SKM-1 treated with dmso at 0.1 percent for 144 hours (cell line): ENCODE measurements around the gene THAP9.
A peak's percentile ranks its signal among the peaks of the same experiment; 100 is the strongest.
"Not testable (repeated sequence)": the region's sequence is repeated elsewhere in the genome, so short reads cannot be mapped to it uniquely, and the experiment has no call there.

Source experiments
- DNase-seq: peaks from one replicate; lab custom pipeline; 2025; ENCODE audit not compliant: unreplicated experiment; lab: John Stamatoyannopoulos, UW

Gene THAP9

DNA sequence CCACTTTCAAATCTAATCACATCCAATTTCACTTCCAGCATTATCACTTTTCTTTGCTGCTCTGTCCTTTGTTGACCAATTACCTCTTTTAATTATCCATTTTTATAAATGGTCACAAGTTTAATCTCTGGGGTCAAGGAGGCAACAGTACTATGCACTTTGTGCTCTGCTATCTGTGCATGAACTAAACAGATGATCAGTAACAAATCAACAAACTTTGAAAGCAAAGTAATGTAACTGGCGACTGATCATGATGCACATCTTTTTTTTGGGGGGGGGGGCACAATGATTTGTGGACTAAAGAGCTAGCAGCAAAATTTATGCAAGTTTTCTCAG is 8.1 kb upstream of the THAP9 start:
- DNase-seq: no peak

- DNase-seq: no peak
Observed at GRCh38 chr4:82893942-82894341, 6.6 kb upstream of the THAP9 start.

GRCh38 chr4:82896755-82897154 is 3.8 kb upstream of the THAP9 start:
- no peak for DNase-seq

GRCh38 chr4:82898322-82899243 is 2.0 kb upstream of the THAP9 start:
- DNase-seq: peak; percentile 8

GRCh38 chr4:82899374-82900065 is 1.0 kb upstream of the THAP9 start:
- no peak for DNase-seq

- DNase-seq: peak; percentile 53
Observed at GRCh38 chr4:82900066-82900410, 497 bp upstream of the THAP9 start.

DNA sequence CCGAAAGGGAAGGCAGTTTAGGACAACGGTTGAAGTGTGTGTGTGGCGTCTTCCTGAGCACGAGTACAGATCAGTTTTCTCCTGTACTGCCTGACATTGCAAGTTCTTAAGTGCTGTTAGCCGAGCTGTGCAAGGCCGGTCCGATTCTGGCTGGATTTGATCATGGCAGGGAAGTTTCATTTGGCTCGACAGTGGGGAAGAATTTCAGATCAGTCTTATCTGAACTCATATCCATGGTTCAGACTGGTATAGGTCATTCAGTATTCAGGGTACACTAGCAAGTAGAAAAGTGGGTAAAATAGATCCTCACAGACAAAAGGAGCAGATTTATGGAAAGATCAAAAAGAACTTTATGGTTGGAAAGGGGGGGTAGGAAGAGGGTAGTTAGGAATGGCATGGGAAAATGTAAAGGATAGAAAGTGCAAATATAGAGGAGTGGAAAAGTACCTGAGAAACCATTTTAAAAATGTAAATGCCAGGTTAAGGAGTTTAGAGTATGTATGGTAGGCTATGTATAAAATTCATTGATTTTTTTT is 716 bp downstream of the THAP9 start:
- no peak for DNase-seq

DNA sequence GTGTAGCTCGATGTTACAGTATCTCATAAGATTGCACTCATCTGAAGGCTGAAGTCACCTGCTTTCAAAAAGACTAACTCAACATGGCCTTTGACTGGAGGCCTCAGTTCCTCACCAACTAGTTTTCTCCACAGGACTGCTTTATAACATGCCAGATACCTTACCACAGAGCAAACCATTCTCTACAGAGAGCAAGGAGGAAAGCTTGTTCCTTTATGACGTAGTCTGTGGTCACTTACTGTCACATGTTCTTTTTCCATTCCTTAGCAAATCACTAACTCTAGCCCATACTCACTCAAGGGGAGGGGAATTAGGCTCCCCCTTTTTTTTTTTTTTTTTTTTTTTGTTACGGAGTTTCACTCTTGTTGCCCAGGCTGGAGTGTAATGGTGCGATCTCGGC is 3.2 kb downstream of the THAP9 start:
- DNase-seq: no peak

DNA sequence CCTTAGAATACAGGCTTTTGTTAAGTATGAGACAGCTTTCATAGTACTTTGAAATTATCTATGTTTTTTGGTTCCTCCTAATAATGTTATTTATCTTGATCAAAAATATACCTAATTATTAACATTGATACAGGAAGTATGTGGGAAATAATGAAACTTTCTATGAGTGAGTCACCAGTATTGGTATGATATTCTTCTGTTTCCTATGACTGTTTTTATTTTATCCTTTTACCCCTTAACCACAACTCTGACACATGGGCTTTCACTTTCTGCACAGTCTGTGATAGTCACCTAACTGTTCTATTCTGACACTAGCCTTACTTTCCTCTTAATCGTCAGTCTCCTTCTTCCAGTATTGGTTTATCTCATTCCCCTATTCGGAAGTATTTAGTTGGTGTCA is 4.7 kb downstream of the THAP9 start:
- DNase-seq: no peak

- DNase-seq: no peak
Observed at GRCh38 chr4:82906469-82906868, 5.9 kb downstream of the THAP9 start.

DNA sequence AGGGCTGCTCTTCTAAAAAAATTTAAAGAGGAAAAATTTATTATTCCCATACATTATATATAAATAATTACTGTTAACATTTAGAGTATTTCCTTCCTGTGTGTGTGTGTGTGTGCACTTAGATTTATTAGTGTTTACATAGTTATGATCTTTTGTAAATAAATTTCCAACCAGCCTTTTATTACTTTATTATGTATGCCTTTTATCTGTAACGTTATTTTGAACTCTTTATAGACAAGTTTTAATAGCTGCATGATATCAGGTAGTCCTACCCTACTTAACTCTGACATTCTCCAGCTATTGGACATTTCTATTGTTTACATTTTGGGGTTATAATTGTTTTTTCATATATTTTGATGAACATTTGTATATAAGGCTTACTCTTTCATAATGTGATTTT is 8.8 kb downstream of the THAP9 start:
- no peak for DNase-seq

- no peak for DNase-seq
Observed at GRCh38 chr4:82913305-82913704, 12.8 kb downstream of the THAP9 start.

GRCh38 chr4:82913968-82914367 is 13.4 kb downstream of the THAP9 start:
- not testable (repeated sequence) for DNase-seq

GRCh38 chr4:82918091-82918490 is 17.6 kb downstream of the THAP9 start:
- DNase-seq: no peak

- DNase-seq: no peak
Observed at GRCh38 chr4:82919386-82919785, 18.9 kb downstream of the THAP9 start.

GRCh38 chr4:82921795-82922194 is 21.3 kb downstream of the THAP9 start:
- no peak for DNase-seq

GRCh38 chr4:82930848-82931755 is 30.6 kb downstream of the THAP9 start:
- no peak for DNase-seq

DNA sequence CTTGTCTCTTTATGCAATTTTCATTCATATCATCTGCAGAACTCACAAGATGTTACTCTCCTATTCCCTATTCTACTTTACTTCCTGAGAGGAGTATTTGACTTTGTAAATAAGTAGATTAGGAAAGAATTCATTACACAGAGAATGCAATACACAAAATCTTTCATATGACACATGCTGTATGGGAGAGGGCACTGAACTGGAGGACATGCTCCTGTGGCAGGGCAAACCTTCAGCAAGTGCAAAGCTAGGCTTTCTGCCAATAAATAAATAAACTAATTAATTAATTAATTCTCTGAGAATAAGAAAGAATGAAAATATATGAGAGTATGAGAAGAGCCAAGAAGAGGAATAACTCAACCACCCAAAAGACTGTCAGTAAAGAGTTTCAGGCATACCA is 33.9 kb downstream of the THAP9 start:
- DNase-seq: no peak

DNA sequence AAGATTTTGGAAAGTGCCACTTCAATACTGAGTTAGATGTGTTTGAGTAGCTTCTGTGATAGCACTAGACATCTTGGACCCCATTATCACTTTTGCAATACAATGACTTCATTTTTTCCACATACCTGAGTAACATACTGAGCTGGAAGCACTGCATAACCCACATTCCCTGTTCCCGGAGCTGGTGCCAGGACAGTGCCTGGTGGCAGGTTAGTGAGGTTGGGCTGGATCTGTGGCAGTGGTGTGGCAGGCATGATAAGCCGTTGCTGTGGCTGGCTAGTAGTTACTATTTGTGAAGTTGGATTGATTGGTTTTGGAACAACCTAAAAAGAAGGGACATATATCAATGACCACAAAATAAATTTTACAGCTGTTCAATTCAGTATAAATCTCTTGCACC is 38.9 kb downstream of the THAP9 start:
- DNase-seq: no peak

DNA sequence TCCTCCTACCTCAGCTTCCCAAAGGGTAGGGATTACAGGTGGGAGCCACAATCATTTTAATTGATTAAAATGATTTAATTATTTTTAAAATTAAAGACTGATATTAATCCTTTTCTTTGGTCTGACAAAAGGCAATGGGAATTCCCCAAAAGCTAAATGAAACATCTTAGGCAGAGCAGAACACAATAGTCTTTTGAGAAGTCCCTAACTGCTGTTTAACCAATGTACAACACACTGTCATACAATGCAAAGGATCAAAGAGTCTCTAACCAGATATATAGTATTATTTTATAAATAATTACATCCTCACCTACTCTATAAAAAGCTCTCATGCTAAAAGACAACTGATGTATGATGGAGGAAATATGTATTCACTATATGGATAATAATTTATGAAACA is 47.0 kb downstream of the THAP9 start:
- DNase-seq: no peak

- no peak for DNase-seq
Observed at GRCh38 chr4:82948647-82949204, 48.2 kb downstream of the THAP9 start.
